GM19452 (cell line): ENCODE data around the gene GP1BA.
A peak's percentile ranks its signal among the peaks of the same experiment; 100 is the strongest.

Experiments
- ATAC-seq: cut with Tn5 transposase; IDR thresholded peaks from one replicate; pipeline ENCODE4 v1.9.1; 2021; ENCODE audit not compliant: unreplicated experiment

The GP1BA gene

GRCh38 chr17:4937553-4937952 lies 5.5 kb downstream of the GP1BA start:
- ATAC-seq: no peak

- no peak for ATAC-seq
Observed at GRCh38 chr17:4938069-4938491, 6.0 kb downstream of the GP1BA start.

- ATAC-seq: no peak
Observed at GRCh38 chr17:4938688-4939545, 6.8 kb downstream of the GP1BA start.

GRCh38 chr17:4939546-4939795 lies 7.4 kb downstream of the GP1BA start:
- ATAC-seq: peak; percentile 8

- peak; percentile 76 for ATAC-seq
Observed at GRCh38 chr17:4939796-4940554, 7.9 kb downstream of the GP1BA start, which contains the start of the genes RNF167 and SLC25A11. RNF167 (plus strand) TSS chr17:4940268; CDS start chr17:4940910, 642 bp downstream. SLC25A11 (minus strand) TSS chr17:4940046; CDS start chr17:4939910, 136 bp downstream.

GRCh38 chr17:4940555-4941318 lies 8.7 kb downstream of the GP1BA start:
- no peak for ATAC-seq

GRCh38 chr17:4941319-4941610 lies 9.2 kb downstream of the GP1BA start:
- ATAC-seq: no peak

- no peak for ATAC-seq
Observed at GRCh38 chr17:4942760-4943508, 10.9 kb downstream of the GP1BA start.

- no peak for ATAC-seq
Observed at GRCh38 chr17:4944163-4944553, 12.1 kb downstream of the GP1BA start.

- no peak for ATAC-seq
Observed at GRCh38 chr17:4944554-4945175, 12.6 kb downstream of the GP1BA start.

- no peak for ATAC-seq
Observed at GRCh38 chr17:4945176-4945943, 13.3 kb downstream of the GP1BA start.

GRCh38 chr17:4945944-4946280 lies 13.8 kb downstream of the GP1BA start:
- ATAC-seq: no peak

- ATAC-seq: no peak
Observed at GRCh38 chr17:4946312-4946976, 14.4 kb downstream of the GP1BA start.

GRCh38 chr17:4947010-4947410 lies 14.9 kb downstream of the GP1BA start:
- ATAC-seq: no peak

GRCh38 chr17:4947411-4948165 lies 15.5 kb downstream of the GP1BA start:
- no peak for ATAC-seq

GRCh38 chr17:4948166-4948930 lies 16.3 kb downstream of the GP1BA start, which contains the start of gene PFN1:
PFN1 (minus strand) TSS chr17:4948530; CDS start chr17:4948394, 136 bp downstream.
- ATAC-seq: no peak

GRCh38 chr17:4948931-4949320 lies 16.8 kb downstream of the GP1BA start:
- no peak for ATAC-seq
